Bladder microvascular endothelial cell (primary cell): ENCODE measurements around the gene PYCR2. TPM values are rescaled to one million over a fixed set of nuclear protein-coding genes. Genes with fewer than 3 reads are reported as not detected.

ENCODE experiments used
- total RNA-seq: library from RNA; depleted of rRNA; stranded (reverse); fragments of >200 nt; gene quantifications from 2 replicates; pipeline ENCODE4 v1.2.3, GENCODE V29; 2014

The PYCR2 gene
- 26.7 and 32.9 TPM in 2 replicates for total RNA-seq

GRCh38 chr1:225923692-225924555 is at the start of gene PYCR2:
Gene PYCR2 (minus strand): TSS chr1:225924250. CDS start chr1:225924110, 140 bp downstream.

GRCh38 chr1:225941187-225941941 is 17.3 kb upstream of the PYCR2 start, which contains the start of gene LEFTY2:
Gene LEFTY2 (minus strand): TSS chr1:225941220. CDS start chr1:225941140, 80 bp downstream.

GRCh38 chr1:225888898-225889601 is 35.0 kb downstream of the PYCR2 start, which contains the start of gene LEFTY1:
Gene LEFTY1 (minus strand): TSS chr1:225889146. CDS start chr1:225889066, 80 bp downstream.

GRCh38 chr1:225881959-225882693 is 41.9 kb downstream of the PYCR2 start, which contains the start of gene TMEM63A:
Gene TMEM63A (minus strand): TSS chr1:225882380. CDS start chr1:225877580, 4,800 bp downstream.

Other genes with a start within 250 kb of the PYCR2 start
- 174 and 239 TPM in 2 replicates for gene SRP9, start 146.4 kb downstream of the PYCR2 start, total RNA-seq
- gene EPHX1, start 114.1 kb downstream of the PYCR2 start, total RNA-seq = 13.9 and 42.7 TPM in 2 replicates
- 7.6 and 20.6 TPM in 2 replicates for gene TMEM63A, start 41.9 kb downstream of the PYCR2 start, total RNA-seq
- not detected in 2 replicates for gene LEFTY1, start 35.1 kb downstream of the PYCR2 start, total RNA-seq
- not detected in 2 replicates for gene LEFTY2, start 17.0 kb upstream of the PYCR2 start, total RNA-seq
- 19.8 and 29.5 TPM in 2 replicates for gene SDE2, start 75.1 kb upstream of the PYCR2 start, total RNA-seq
- gene H3-3A, start 138.5 kb upstream of the PYCR2 start, total RNA-seq = 127 and 160 TPM in 2 replicates